HG03066 (cell line): Measurements from ENCODE around the gene TUBG2.
"Not testable (repeated sequence)": the region's sequence is repeated elsewhere in the genome, so short reads cannot be mapped to it uniquely, and the experiment has no call there.

Experiments
- ATAC-seq: cut with Tn5 transposase; IDR thresholded peaks from one replicate; pipeline ENCODE4 v1.9.1; 2021; ENCODE audit warnings: low read depth; ENCODE audit not compliant: unreplicated experiment

The TUBG2 gene

GRCh38 chr17:42653179-42654124 is 5.6 kb upstream of the TUBG2 start:
- ATAC-seq, result no peak

DNA sequence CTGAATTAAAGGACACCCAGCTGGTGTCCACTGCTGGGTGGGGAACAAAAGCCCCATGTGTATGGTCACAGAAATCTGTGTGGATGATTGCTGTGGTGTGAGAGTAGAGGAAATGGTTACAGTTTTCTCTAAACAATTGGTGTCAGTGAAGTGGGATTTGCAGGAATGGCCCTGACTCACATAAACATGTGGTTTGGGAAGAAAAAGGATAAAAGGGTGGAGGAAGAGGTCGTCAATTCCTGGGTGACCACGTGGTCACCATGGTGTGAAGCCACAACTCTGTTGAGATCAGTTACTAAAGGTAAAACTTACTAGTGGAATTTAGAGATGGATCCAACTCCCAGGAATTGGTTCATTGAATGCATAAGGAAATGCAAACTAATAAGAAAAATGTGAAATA is 3.6 kb upstream of the TUBG2 start:
- ATAC-seq, result no peak

DNA sequence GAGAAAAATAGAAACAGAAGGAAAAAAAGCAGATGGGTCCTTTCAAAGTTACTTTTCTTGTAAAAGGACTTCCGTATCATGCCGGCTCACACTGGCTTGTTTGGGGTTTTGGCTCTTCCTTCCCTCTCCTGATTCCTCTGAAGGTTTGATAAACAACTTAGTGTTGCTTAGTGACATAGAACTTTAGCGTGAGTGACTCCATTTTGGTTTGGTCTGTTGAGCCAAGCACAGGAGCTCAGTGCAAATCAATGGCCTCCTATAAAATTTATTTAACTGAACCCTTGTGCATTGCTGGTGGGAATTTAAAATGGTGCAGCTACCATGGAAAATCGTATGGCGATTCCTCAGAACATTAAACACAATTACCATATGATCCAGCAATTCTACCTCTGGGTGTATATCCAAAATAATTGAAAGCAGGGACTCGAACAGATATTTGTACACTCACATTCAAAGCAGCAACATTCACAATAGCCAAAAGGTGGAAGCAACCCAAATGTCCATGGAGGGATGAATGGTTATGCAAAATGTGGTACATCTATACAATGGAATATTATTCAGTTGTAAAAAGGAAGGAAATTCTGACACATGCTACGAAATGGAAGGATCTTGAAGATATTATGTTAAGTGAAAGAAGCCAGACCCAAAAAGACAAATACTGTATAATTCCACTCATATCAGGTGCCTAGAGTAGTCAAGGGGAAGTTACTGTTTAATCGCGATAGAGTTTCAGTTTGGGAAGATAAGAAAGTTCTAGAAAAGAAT is 1.1 kb upstream of the TUBG2 start:
- no peak for ATAC-seq

GRCh38 chr17:42659932-42660274 is 819 bp downstream of the TUBG2 start:
- not testable (repeated sequence) for ATAC-seq

GRCh38 chr17:42660692-42661345 is 1.7 kb downstream of the TUBG2 start:
- ATAC-seq, result no peak

- ATAC-seq, result no peak
Observed at GRCh38 chr17:42665581-42666001, 6.5 kb downstream of the TUBG2 start.

DNA sequence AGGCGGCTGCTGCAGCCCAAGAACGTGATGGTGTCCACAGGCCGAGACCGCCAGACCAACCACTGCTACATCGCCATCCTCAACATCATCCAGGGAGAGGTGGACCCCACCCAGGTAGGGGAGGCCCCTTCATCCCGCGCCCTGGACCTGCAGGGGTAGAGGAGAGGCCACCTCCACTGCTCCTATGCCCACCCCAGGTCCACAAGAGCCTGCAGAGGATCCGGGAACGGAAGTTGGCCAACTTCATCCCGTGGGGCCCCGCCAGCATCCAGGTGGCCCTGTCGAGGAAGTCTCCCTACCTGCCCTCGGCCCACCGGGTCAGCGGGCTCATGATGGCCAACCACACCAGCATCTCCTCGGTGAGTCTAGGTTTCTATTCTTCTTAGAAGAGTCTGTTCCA is 7.0 kb downstream of the TUBG2 start:
- ATAC-seq, result not testable (repeated sequence)

GRCh38 chr17:42667088-42667951 is 8.2 kb downstream of the TUBG2 start:
- no peak for ATAC-seq

GRCh38 chr17:42669705-42669976 is 10.6 kb downstream of the TUBG2 start:
- no peak for ATAC-seq

DNA sequence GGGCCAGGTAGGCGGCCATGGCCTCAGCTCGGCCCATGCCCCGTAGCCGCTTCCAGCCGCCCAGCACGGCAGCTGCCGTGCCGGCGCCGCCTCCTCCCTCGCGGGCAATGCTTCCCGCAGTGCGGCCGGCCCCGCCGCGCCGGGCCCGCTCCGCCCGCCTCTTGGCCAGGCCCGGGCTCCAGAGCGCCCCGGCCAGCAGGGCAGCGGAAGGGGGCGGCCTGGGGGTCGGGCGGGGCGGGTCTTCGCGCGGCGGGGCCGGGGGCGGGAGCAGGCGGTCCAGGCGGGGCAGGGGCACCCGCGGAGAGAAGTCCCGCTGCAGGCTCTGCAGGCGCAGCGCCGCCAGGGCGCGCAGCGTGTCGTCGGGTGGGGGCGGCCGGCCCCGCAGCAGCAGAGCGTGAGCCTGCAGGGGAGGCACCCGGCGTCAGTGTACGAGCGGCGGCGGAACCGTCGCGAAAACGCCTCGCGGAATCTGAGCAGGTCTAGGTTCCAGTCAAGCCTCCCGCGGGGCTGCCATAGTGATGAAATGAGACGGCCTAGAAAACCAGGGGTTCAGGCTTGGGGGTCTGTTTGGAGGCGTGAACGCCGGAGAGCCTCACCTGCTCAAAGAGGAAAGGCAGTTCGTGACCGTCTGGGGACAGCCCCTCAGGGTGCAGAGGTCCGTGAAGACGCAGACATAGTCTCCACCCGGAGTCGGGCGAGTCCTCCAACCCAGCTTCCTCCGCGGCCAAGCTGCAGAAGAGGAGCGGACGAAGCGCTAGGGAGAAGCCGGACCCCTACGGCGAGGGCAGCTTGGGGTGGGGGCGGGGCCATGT is 11.1 kb downstream of the TUBG2 start:
- ATAC-seq, result no peak

DNA sequence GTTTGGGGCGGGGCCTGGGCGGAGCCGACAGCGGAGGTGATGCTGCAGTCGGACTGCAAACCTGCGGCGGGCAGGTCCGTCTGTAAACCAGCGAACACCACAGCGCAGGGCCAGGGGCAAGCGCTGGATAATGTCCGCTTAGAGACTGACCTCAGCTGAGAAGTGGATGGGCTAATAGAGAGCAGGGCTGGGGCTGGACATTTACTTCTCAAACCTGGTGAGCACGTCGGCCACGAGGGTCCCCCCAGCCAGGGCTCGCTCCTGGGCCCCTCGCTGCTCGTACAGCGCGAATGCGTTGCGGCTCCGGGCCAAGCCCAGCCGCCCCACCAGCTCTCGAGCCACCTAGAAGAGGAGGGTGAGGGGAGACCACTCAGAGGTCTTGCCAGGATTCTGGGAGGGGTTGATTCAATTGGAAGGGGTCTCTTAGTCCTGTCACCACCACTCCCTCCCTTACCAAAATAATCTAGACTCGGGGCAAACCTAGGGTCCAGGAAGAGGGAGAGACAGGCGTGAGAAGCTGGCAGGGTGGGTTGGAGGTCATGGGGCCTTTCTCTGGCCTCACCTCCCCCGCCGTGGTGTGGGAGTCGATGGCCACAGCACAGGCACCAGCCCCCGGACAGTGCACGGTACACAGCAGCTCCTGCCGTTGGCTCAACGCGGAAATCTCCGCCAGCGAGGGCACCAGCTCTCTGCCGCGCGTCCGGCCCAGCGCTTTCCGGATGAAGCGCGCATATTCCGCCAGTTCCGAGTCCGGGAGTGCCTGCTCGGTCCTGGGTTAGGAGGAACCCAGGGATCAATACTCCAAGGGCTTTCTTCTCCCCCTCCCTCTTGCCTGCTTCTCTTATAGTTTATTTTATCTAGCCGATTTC is 11.9 kb downstream of the TUBG2 start:
- no peak for ATAC-seq

GRCh38 chr17:42672038-42672437 is 13.0 kb downstream of the TUBG2 start:
- no peak for ATAC-seq

- no peak for ATAC-seq
Observed at GRCh38 chr17:42673266-42673884, 14.3 kb downstream of the TUBG2 start.

DNA sequence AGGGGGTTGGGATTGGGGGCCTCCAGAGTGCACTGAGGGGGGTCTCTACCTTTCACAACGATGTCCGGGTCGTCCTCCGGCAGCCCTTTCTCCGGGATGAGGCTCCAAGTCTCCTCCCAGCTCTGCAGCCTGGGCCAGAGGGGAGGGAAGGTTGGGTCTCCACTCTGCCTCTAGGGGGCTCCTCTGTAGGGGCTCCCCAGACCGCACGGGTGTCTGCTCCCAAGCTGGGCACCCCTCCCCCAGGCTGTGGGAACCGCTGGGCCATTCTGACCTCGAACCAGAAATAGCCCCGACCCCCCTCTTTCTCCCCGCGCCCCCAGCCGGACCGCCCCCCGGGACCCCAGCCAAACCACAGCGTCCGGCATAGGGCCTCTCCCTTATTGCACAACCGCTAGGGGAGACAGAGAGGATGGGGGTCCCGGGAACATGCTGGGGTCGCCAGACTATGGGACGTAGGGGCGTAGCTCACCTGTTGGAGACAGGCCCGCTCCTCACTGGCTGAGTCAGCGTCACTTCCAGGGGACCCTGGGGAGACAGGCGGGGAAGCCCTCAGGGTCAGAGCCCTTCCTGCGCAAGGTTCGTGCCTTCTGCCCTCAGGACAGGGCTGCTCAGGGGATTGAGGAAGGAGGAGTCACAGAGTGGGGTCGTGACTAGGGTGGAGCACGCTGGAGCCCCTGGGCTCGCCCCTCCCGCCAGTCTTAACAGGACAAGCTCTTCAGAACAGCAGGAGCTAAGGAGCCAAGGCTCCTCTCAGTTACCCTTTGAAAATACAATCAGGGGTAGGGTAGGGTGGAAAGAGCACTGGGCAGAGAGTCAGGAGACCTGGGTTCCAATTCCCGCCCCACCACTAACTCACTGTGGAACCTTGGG is 15.0 kb downstream of the TUBG2 start:
- ATAC-seq, result no peak

DNA sequence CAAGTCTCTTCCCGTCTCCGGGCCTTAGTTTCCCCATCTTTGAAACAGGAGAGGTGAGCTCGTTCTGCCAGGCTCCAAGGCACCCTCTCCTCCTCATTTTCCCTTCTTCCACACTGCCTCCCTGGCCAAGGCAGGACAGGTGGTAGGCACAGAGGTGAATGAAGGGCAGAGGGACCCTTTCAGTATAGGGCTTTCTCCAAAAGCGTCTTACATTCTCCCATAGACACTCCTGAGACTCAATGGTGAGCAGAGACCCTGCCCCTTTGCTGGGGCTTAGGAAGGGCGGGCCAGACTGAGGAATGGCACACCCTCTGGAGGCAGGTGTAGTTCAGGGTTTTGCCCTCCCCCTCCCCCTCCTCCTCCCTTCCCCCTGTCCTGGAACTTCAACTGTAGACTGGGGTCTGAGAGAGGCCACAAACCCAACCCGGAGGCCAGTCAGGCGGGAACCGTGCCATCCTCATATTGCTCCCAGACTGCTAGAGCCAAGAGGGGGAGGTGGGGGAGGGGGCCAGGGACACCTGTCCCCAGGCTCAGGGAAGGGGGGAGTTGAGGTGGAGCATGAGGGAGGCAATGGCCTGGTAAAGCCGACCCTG is 15.8 kb downstream of the TUBG2 start:
- ATAC-seq, result no peak

DNA sequence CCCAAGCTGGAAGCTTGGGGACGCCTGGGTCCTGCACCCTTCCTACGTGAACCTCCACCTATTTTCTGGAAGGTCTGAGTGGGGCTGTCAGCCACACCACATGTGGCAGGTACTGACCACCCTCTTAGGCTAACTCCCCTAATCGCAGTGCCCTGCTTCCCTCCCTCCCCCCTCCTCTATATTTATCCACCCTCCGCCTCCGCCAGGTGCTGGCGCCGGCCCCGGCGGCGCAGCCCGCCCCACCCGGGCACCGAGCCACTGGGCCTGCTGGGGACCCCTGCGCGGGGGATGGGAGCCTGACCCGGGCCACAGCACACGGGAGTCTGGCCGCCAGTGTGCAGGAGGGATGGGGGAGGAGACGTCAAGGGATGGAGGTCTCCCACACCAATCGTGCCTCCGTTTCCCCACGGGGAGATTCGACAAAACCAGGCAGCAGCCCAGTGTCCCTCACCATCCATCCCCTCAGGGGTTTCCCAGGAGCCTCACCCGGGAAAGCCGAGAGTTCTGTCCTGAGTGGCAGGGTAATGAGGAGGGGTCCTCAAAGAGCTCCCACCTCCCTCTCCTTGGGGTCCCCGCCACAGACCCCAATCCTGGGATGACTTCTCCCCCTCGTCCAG is 16.4 kb downstream of the TUBG2 start:
- ATAC-seq, result no peak
